GM19193 (cell line): Measurements from ENCODE around the gene CCDC117.
A peak's percentile ranks its signal among the peaks of the same experiment; 100 is the strongest.

ENCODE experiments used
- POLR2A ChIP-seq: IDR thresholded peaks from 4 replicates; pipeline ENCODE4 v1.6.1; 2011; ENCODE audit not compliant: insufficient read depth, insufficient read length; ENCODE audit errors: extremely low read depth

CCDC117 gene

GRCh38 chr22:28793976-28794584, 21.6 kb downstream of the CCDC117 start:
- no peak for TF ChIP-seq POLR2A

- TF ChIP-seq POLR2A: no peak
Observed at GRCh38 chr22:28795071-28795693, 22.7 kb downstream of the CCDC117 start.

- TF ChIP-seq POLR2A: peak; percentile 42
Observed at GRCh38 chr22:28795932-28796856, 23.7 kb downstream of the CCDC117 start.

GRCh38 chr22:28798810-28799605, 26.5 kb downstream of the CCDC117 start:
- no peak for TF ChIP-seq POLR2A

GRCh38 chr22:28799606-28800307, 27.3 kb downstream of the CCDC117 start:
- TF ChIP-seq POLR2A: no peak

- TF ChIP-seq POLR2A: peak; percentile 95
Observed at GRCh38 chr22:28800308-28801041, 28.0 kb downstream of the CCDC117 start, which contains the start of gene XBP1. TSS of gene XBP1 (minus strand) at chr22:28800569.

- no peak for TF ChIP-seq POLR2A
Observed at GRCh38 chr22:28801845-28802594, 29.5 kb downstream of the CCDC117 start.

GRCh38 chr22:28802595-28803123, 30.2 kb downstream of the CCDC117 start:
- no peak for TF ChIP-seq POLR2A

- TF ChIP-seq POLR2A: no peak
Observed at GRCh38 chr22:28808716-28809355, 36.3 kb downstream of the CCDC117 start.

- no peak for TF ChIP-seq POLR2A
Observed at GRCh38 chr22:28810821-28811491, 38.5 kb downstream of the CCDC117 start.

- no peak for TF ChIP-seq POLR2A
Observed at GRCh38 chr22:28812516-28812915, 40.0 kb downstream of the CCDC117 start.
